GM18870 (cell line): Measurements from ENCODE around the gene ZNF428.
"Not testable (repeated sequence)": the region's sequence is repeated elsewhere in the genome, so short reads cannot be mapped to it uniquely, and the experiment has no call there.

Experiments
- ATAC-seq: cut with Tn5 transposase; IDR thresholded peaks from one replicate; pipeline ENCODE4 v1.9.1; 2021; ENCODE audit warnings: moderate library complexity; ENCODE audit not compliant: unreplicated experiment

ZNF428 gene

GRCh38 chr19:43595605-43595998, 23.8 kb downstream of the ZNF428 start:
- ATAC-seq: peak; percentile 7

- no peak for ATAC-seq
These were observed 24.5 kb downstream of the ZNF428 start for GRCh38 chr19:43594710-43595604.

GRCh38 chr19:43594081-43594697, 25.2 kb downstream of the ZNF428 start:
- ATAC-seq: no peak

DNA sequence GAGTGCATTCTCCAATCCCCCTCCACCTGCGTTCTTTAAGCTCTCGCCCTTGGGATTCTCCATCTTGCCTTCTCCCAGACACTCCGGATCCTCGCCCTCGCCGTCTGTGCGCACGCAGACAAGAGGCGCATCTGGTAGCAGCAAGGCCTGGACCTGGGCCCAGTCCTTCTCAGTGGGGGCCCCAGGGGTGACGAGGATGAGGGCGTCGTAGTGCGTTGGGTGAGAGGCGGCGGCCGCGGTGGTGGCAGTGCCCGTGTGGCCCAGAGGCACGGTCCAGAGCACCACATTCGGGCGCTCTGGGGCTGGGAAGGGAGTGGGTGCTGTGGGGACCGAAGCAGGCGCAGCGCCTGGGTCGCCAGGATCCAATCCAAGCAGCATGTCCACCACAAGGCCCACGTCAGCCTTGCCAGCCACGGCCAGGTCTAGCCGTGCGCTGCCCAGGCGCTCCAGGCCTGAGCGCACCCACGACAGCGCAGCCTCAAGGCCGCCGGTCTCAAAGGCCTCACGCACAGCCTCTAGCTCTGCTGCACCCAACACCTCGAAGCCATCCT, 26.6 kb downstream of the ZNF428 start:
- no peak for ATAC-seq

GRCh38 chr19:43591904-43592772, 27.3 kb downstream of the ZNF428 start:
- no peak for ATAC-seq

GRCh38 chr19:43589678-43590077, 29.8 kb downstream of the ZNF428 start:
- no peak for ATAC-seq

DNA sequence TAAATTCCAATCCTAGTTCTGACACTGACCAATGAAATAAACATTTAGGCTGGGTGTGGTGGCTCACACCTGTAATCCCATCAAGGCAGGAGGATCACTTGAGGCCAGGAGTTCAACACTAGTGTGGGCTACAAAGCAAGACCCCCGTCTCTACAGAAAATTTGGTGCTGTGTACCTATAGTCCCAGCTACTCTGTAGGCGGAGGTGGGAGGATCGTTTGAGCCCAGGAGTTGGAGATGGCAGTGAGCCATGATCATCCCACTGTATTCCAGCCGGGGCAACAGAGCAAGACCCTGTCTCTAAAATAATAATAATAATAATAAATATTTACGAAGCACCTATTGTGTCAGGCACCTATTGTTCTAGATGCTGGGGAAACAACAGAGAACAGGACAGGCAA, 30.2 kb downstream of the ZNF428 start:
- no peak for ATAC-seq

GRCh38 chr19:43587029-43587428, 32.4 kb downstream of the ZNF428 start:
- not testable (repeated sequence) for ATAC-seq

DNA sequence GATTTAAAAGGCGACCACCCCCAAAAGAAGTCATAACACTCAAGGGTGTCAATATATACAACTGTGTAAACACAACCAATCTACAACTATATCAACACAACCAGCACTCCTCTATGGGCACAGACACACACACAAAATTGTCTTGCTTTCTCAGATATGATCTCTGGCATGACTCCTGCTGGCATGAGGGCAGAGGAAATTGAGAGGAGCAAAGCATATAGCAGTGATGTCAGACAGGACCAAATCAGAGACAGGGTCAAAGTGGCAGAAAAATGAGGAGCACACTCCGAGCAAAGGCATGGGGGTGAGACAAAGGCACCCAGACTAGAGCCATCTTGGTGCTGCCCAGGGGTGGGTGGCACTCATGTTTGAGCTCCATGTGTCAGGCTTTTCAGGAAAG, 33.1 kb downstream of the ZNF428 start:
- ATAC-seq: no peak

DNA sequence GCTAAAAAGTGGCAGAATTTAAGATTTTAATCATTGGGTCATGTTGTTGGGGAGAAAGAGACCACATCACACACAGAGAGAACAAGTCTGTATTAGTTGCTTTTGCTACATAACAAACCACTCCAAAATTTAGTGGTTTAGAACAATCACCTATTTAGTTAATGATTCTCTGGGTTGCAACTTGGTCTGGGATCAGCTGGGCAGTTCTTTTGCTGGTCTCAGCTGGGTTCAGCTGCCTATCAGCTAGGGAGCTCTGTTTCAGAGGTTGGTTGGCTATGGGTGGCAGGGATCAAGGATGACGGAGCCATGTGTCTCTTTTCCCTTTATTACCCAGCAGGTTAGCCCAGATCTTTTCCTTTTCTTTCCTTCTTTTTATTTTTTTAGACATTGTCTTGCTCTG, 34.9 kb downstream of the ZNF428 start:
- ATAC-seq: no peak

DNA sequence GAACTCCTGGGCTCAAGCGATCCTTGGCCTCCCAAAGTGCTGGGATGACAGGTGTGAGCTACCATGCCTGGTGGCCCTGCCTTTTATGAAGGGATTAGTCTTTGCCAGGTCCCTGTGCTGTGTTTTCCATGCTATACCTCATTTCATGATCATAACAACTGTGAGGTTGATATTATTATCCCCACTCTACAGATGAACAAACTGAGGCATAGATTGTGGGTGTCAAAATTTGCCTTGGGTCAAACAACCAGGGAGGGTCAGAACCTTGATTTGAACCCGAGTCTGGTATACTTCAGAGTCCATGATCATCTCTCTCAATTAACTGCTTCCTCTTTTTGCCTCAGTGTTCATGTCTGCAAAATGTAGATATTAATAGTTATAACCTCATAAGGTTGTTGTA, 36.9 kb downstream of the ZNF428 start:
- no peak for ATAC-seq

DNA sequence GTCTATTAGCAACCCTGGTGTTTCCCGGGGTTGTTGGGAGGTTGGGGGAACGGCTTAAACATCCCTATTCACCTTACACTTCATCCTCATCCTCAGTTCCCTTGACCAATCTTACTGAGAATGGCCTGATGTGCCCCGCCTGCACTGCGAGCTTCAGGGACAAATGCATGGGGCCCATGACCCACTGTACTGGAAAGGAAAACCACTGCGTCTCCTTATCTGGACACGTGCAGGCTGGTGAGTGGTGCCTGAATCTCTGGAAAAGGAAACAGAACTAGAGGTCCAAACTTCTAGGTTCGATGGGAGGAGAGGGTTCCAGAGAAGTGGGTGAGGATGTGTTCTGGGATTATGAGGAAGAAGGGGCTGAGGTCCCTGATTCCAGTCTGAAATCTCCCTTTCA, 38.0 kb downstream of the ZNF428 start:
- ATAC-seq: no peak

GRCh38 chr19:43578787-43579186, 40.6 kb downstream of the ZNF428 start:
- ATAC-seq: no peak

GRCh38 chr19:43575955-43576878, 43.2 kb downstream of the ZNF428 start:
- no peak for ATAC-seq

GRCh38 chr19:43575156-43575950, 44.1 kb downstream of the ZNF428 start, which contains the start of the genes PINLYP and XRCC1:
Gene PINLYP (plus strand): TSS chr19:43575801. CDS start chr19:43577192, 1,391 bp downstream.
Gene XRCC1 (minus strand): TSS chr19:43575527. CDS start chr19:43575458, 69 bp downstream.
- peak; percentile 73 for ATAC-seq

DNA sequence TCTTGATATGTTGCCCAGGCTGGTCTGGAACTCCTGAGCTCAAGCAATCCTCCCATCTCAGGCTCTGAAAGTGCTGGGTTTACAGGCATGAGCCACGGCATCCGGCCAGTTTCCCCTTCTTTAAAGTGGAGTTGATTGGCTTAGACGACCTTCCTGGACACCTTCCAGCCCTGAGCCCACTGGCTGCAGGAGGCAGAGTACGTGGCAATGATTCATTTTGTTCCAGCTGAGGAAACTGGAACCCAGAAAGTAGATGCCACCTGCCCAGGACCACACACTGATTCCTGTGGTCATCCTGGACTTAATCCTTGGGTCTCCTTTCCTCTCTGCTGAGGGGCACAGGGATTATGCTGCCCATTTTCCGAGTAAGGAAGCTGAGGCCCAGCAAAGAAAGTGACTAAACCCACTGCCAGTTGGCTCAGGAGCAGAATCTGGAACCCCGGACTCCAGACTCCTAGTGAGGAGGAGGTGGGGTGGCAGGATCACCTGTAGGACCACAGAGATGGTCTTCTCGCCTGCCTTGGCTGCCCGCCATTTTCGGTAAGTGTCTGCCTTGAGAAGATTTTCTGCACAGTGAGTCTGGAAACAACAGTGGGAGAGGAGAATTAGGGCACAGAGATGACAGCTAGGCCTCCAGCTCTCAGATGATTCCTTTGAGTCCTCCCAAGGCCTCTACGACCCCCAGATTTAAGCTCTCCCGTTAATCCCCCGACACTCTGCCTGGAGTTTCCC, 44.8 kb downstream of the ZNF428 start:
- no peak for ATAC-seq

DNA sequence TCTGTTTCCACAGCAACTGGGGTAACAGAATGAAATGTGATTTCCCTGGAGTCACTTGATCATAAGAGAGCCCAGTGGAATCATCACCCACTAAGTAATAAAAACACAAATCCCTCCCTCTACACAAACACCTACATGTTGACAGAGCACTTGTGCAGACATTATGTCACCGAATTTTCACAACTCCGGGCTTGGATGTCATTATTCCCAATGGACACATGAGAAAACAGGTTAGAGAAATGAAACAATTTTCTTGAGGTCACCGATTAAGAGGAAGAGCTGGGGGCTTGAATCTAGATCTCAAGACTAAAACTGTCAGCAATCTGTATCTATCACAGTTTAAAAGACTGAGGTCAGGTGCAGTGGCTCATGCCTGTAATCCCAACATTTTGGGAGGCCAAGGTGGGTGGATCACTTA, 47.2 kb downstream of the ZNF428 start:
- ATAC-seq: no peak

DNA sequence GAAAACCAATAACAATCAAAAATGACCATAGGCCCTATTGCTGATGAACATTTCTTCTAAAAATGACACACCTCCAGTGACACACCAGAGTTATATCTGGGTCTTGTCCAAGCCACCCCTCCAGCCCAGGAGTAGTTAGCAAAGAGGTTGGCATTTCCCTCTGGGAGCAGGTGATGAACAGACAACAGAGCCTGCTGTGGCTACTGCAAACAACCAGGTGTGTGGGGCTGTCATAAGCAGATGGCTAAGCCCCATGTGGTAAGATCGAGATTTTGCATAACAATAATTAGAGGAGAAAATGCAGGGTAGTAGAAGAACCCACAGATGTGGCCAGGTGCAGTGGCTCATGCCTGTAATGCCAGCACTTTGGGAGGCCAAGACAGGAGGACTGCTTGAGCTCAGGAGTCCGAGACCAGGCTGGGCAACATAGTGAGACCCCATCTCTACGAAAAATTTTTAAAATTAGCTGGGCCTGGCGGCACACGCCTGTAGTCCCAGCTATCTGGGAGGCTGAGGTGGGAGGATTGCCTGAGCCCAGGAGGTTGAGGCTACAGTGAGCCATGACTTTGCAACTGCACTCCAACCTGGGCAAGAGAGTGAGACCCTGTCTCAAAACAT, 49.1 kb downstream of the ZNF428 start:
- ATAC-seq: no peak
